BE2C (cell line): ENCODE data around the gene TMEM255B.

Experiments
- DNase-seq: peaks from one replicate; pipeline ENCODE4 v3.0.0-alpha.2; 2020
- H3K27me3 ChIP-seq: fragments of 250-450 bp; sonication (Bioruptor Pico); 2 replicates; pipeline ENCODE4 v1.5.1; 2020; ENCODE audit warnings: mild to moderate bottlenecking
- H3K36me3 ChIP-seq: fragments of 250-450 bp; sonication (Bioruptor Pico); 2 replicates; pipeline ENCODE4 v1.5.1; 2020; ENCODE audit warnings: mild to moderate bottlenecking
- H3K4me1 ChIP-seq: fragments of 250-450 bp; sonication (Bioruptor Pico); 2 replicates; pipeline ENCODE4 v1.5.1; 2020
- H3K4me3 ChIP-seq: 2 replicates; pipeline ENCODE4 v1.5.1; 2011; ENCODE audit warnings: low read depth, low read length
- H3K9me3 ChIP-seq: fragments of 250-450 bp; sonication (Bioruptor Pico); 2 replicates; pipeline ENCODE4 v1.5.1; 2020
- TF ChIP-seq, protein P1 (sequence below): IDR thresholded peaks from 2 replicates; pipeline ENCODE4 v1.5.1; 2012; ENCODE audit warnings: mild to moderate bottlenecking, low read depth, low read length

Gene TMEM255B

DNA sequence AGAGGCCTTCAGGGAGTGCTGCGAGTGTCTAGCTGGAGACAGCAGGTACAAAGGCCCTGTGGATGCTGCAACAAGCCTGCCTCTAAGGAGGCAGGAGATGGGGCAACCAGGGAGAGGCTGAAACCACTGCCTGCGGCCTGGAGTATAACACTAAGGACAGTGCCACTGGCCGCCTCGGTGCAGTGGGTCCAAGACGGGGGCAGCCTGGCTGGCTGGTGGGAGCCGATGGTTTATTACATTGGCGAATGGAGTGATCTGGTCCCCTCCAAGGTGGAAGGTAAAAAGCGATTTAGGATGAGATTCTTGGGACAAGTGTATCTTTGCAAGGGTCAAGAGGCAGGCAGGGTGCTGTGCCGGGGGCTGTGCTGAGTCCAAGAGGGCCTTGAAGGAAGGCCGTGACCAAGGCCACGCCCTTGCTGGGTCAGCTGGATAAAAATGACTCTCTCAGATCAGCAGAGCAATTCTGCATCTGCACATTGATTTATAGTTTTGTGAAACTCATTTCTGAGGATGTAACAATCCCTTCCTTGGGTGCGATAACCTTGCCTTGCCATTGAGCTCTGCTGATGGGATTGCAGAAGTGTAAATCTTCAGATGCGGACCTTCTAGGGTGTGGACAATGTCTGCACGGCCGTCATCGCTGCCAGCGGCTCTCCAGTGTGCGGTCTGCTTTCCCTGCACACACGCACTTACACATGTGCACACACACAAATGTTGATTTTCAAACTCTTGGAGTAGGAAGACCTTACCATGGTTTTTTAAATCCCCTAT, 6.0 kb downstream of the TMEM255B start:
- peaks cover 17% of the 10 kb centered on the region for H3K27me3 ChIP-seq
- H3K36me3 ChIP-seq: no peaks in the 10 kb centered on the region
- no peaks in the 10 kb centered on the region for H3K9me3 ChIP-seq
- H3K4me3 ChIP-seq: no peak overlapping the region
- TF ChIP-seq, protein P1, sequence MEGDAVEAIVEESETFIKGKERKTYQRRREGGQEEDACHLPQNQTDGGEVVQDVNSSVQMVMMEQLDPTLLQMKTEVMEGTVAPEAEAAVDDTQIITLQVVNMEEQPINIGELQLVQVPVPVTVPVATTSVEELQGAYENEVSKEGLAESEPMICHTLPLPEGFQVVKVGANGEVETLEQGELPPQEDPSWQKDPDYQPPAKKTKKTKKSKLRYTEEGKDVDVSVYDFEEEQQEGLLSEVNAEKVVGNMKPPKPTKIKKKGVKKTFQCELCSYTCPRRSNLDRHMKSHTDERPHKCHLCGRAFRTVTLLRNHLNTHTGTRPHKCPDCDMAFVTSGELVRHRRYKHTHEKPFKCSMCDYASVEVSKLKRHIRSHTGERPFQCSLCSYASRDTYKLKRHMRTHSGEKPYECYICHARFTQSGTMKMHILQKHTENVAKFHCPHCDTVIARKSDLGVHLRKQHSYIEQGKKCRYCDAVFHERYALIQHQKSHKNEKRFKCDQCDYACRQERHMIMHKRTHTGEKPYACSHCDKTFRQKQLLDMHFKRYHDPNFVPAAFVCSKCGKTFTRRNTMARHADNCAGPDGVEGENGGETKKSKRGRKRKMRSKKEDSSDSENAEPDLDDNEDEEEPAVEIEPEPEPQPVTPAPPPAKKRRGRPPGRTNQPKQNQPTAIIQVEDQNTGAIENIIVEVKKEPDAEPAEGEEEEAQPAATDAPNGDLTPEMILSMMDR: no peak
- H3K4me1 ChIP-seq: no peaks in the 10 kb centered on the region
- DNase-seq: no peak

GRCh38 chr13:113765564-113765910, 6.5 kb downstream of the TMEM255B start:
- H3K27me3 ChIP-seq: peaks cover 14% of the 10 kb centered on the region

GRCh38 chr13:113766035-113766800, 7.2 kb downstream of the TMEM255B start:
- TF ChIP-seq, protein P1: no peak
- Histone ChIP-seq H3K36me3 (no peaks in the 10 kb centered on the region), H3K4me1 (no peaks in the 10 kb centered on the region), H3K27me3 (peaks cover 10% of the 10 kb centered on the region), H3K9me3 (no peaks in the 10 kb centered on the region), H3K4me3 (no peak overlapping the region)
- no peak for DNase-seq

More at GRCh38 chr13:113765564-113765910, 6.5 kb downstream of the TMEM255B start:
- no peaks in the 10 kb centered on the region for H3K36me3 ChIP-seq
- no peak overlapping the region for H3K4me3 ChIP-seq
- no peak for DNase-seq
- H3K4me1 ChIP-seq: no peaks in the 10 kb centered on the region
- no peaks in the 10 kb centered on the region for H3K9me3 ChIP-seq
- TF ChIP-seq, protein P1: no peak

GRCh38 chr13:113767366-113767765, 8.3 kb downstream of the TMEM255B start:
- peaks cover 3% of the 10 kb centered on the region for H3K27me3 ChIP-seq
- H3K4me1 ChIP-seq: no peaks in the 10 kb centered on the region
- no peak for DNase-seq
- no peak overlapping the region for H3K4me3 ChIP-seq
- TF ChIP-seq, protein P1: no peak
- H3K36me3 ChIP-seq: no peaks in the 10 kb centered on the region
- H3K9me3 ChIP-seq: no peaks in the 10 kb centered on the region

GRCh38 chr13:113768018-113768905, 9.2 kb downstream of the TMEM255B start:
- no peaks in the 10 kb centered on the region for H3K36me3 ChIP-seq
- H3K4me3 ChIP-seq: no peak overlapping the region
- no peak for DNase-seq
- H3K27me3 ChIP-seq: no peaks in the 10 kb centered on the region
- TF ChIP-seq, protein P1: no peak
- H3K4me1 ChIP-seq: no peaks in the 10 kb centered on the region
- no peaks in the 10 kb centered on the region for H3K9me3 ChIP-seq
